ENCODE data around the gene KBTBD3. TPM values are rescaled to one million over a fixed set of nuclear protein-coding genes. Genes with fewer than 3 reads are reported as not detected.

Gene KBTBD3, protein sequence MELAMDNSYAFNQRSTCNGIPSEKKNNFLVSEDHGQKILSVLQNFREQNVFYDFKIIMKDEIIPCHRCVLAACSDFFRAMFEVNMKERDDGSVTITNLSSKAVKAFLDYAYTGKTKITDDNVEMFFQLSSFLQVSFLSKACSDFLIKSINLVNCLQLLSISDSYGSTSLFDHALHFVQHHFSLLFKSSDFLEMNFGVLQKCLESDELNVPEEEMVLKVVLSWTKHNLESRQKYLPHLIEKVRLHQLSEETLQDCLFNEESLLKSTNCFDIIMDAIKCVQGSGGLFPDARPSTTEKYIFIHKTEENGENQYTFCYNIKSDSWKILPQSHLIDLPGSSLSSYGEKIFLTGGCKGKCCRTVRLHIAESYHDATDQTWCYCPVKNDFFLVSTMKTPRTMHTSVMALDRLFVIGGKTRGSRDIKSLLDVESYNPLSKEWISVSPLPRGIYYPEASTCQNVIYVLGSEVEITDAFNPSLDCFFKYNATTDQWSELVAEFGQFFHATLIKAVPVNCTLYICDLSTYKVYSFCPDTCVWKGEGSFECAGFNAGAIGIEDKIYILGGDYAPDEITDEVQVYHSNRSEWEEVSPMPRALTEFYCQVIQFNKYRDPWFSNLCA
- polyA plus RNA-seq = 1 to 10 TPM; 1.4 to 2.0 (median 1.7) TPM

GRCh38 chr11:106076919-106077608 is at the start of gene KBTBD3:
KBTBD3 (minus strand) TSS chr11:106077347; CDS start chr11:106059097, 18,250 bp downstream.
- H3K27ac ChIP-seq (ENCODE audit: low read depth, low read length) = peak within 1 kb of the TSS; percentile 35
- WGBS, 3 donors = 0 to 1% (median 0%) methylated on average over 37 of the region's 37 CpGs

- H3K27ac ChIP-seq (ENCODE audit: low read depth, low read length) = no peak overlapping the region
- WGBS, 3 donors = 53 to 71% (median 60%) methylated on average over 6 of the region's 6 CpGs
Measured at GRCh38 chr11:106121570-106122320, 44.6 kb upstream of the KBTBD3 start.

- 88 to 89% (median 88%) methylated on average over 6 of the region's 6 CpGs for WGBS, 3 donors
- H3K27ac ChIP-seq (ENCODE audit: low read depth, low read length) = no peak overlapping the region
Measured at GRCh38 chr11:106105986-106106385, 28.8 kb upstream of the KBTBD3 start.

DNA sequence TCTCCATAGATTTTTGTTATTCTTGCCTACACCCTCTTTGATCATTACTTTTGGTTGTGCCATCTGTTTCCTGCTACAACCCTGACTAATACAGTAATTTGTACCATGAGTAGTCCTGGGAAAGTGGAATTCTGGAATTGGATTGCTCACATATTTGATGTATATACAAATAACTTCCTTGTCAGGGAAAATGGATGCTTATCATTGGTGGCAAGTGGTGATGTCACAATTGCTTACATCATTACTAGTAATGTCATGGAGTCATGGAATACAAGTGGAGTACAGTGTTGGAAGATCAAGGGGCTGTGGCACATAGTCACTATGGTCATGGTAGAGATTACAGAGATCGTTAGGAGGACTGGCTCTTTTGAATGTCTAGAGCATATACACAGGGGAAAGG is 24.7 kb upstream of the KBTBD3 start:
- H3K27ac ChIP-seq (ENCODE audit: low read depth, low read length) = no peak overlapping the region
- 89 to 95% (median 94%) methylated on average over 1 of the region's 1 CpG for WGBS, 3 donors

DNA sequence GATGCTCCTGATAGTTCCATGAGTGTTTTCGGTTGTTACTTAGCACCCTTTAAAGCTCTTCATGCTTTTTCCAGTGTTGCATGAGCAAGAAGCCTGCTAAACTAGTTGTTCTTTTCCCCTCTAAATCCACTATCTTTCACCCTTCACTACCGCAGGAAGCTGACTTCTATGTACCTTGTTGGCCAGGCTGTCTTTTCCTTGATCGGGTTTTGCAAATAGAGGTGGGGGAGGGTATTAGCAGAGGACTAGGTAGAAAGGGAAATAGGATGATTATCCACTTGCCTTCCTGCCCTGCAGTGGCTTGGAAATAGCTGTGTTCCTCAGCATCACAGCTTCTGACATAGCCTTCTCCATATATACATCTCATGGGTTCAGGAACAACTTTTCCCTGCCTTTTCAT is 24.2 kb upstream of the KBTBD3 start:
- no peak overlapping the region for H3K27ac ChIP-seq (ENCODE audit: low read depth, low read length)
- 57 to 86% (median 85%) methylated on average over 3 of the region's 3 CpGs for WGBS, 3 donors

DNA sequence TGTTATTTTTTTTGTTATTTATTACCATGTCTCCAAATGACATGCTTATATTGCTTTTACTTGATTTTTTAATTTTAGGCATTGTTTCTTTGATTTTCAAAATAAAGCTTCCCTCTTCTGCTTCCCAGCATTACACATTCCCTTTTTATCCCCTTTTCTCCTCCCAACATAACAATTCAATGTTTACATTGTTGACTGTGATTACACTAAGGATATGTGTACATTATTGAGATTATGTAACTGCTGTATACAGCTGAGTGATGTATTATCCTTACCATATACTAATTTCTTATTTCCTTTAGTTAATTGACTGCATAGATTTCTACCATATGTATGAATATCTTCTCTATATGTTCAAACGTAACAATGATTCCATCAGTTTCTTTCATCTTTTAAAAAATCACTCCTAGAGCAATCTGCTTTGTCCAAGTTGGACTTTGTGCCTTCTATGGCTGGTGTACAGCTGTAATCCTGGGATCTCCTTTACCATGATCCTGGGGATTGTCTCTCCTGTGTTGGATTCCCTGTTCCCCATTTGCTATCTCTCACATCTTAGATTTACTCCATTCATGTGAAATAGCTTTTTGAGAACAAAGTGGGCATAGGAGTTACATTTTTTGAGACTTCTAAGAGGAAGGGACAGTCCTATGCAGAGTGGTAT is 21.9 kb upstream of the KBTBD3 start:
- 93 to 94% (median 93%) methylated on average over 1 of the region's 1 CpG for WGBS, 3 donors
- H3K27ac ChIP-seq (ENCODE audit: low read depth, low read length) = no peak overlapping the region

- WGBS, 3 donors = 88 to 95% (median 95%) methylated on average over 1 of the region's 1 CpG
Measured at GRCh38 chr11:106092446-106092845, 15.3 kb upstream of the KBTBD3 start.

DNA sequence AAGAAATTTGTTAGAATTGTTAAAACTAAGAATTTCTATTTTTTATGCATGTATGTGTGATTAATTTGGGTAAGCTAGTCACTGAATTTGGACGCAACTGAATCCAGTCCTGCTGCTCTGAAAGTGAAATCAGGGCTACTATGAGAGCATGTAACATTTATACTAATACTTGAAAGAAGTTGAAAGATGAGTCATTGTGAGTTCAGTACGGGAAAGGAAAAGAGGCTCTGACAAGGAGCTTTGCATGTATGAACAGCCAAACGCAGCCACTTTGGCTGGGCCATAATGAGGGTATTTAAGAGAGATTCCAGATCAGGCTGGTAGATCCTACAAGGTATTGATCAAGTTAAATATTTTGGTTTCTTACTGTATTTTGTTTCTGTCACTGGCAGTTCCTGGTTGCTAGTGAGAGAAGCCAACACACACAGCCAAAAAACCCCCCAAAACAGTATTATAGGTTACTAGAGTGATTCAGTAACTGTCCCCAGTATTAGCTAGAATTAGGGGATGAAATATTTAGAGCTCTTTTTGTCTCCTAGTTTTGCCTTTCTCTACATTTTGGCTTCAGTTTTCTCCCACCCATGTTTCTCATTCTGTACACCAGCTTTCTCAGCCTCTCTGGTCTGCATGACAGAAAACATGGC is 14.5 kb upstream of the KBTBD3 start:
- H3K27ac ChIP-seq (ENCODE audit: low read depth, low read length) = no peak overlapping the region
- WGBS, 3 donors = 78 to 91% (median 80%) methylated on average over 3 of the region's 3 CpGs

More at GRCh38 chr11:106092446-106092845, 15.3 kb upstream of the KBTBD3 start:
- H3K27ac ChIP-seq (ENCODE audit: low read depth, low read length) = no peak overlapping the region

DNA sequence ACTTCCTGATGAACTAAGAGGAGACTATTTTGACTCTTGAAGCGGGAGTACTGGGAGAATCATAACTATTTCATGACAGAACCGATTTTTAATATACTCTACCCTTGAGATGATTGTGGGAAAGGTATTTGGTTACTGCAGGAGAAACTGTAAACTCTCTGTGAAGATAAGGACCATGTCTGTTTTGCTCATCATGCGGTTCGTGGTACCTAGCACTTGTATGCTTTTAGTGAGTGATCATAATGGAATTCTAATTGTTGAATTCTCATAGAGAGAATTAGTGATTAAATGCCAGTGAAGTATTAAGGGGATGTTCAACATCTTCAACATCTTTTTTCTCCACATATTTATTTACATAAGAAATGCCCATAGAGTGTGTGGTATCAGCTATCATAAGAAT is 11.7 kb upstream of the KBTBD3 start:
- H3K27ac ChIP-seq (ENCODE audit: low read depth, low read length) = no peak overlapping the region
- 74 to 91% (median 90%) methylated on average over 4 of the region's 4 CpGs for WGBS, 3 donors

DNA sequence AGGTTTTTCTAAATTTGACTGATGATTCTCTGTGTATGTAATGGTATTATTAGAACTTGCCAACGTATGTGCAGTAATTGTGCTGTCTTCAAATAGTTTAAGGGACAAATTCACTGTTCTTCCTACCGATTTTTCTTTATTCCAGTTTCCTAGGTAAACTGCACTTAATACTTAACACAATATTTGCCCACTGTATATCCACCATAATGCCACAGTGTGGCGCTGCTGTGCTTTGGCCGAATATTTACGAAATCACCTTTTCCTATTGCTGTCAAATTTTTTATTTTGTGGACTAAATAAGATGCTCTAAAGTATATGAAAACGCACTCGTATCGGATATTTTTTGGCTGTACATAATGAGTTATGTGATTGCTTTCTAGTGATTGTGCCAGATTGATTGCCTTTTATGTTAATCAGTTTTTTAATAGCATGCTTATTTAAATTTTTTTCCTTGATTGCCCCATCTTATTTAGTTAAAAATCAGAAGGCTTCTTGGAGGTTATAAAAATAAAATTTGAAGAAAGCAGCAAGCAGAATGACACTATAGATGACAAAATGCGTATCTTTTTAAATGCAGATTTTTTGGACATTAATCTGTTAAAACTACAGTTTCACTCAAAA is 10.8 kb upstream of the KBTBD3 start:
- no peak overlapping the region for H3K27ac ChIP-seq (ENCODE audit: low read depth, low read length)
- WGBS, 3 donors = 26 to 38% (median 35%) methylated on average over 9 of the region's 9 CpGs

GRCh38 chr11:106086850-106087249 is 9.7 kb upstream of the KBTBD3 start:
- H3K27ac ChIP-seq (ENCODE audit: low read depth, low read length) = no peak overlapping the region
- WGBS, 3 donors = 38 to 67% (median 66%) methylated on average over 2 of the region's 2 CpGs

- WGBS, 3 donors = 95 to 100% (median 96%) methylated on average over 1 of the region's 1 CpG
- no peak overlapping the region for H3K27ac ChIP-seq (ENCODE audit: low read depth, low read length)
Measured at GRCh38 chr11:106086135-106086534, 9.0 kb upstream of the KBTBD3 start.

- H3K27ac ChIP-seq (ENCODE audit: low read depth, low read length) = no peak overlapping the region
Measured at GRCh38 chr11:106082096-106082495, 4.9 kb upstream of the KBTBD3 start.

GRCh38 chr11:106077609-106078455 is 685 bp upstream of the KBTBD3 start, which contains the start of gene AASDHPPT:
AASDHPPT (plus strand) TSS chr11:106077662; CDS start chr11:106077711, 49 bp downstream.
- peak within 1 kb of the TSS; percentile 35 for H3K27ac ChIP-seq (ENCODE audit: low read depth, low read length)
- 0 to 1% (median 0%) methylated on average over 55 of the region's 55 CpGs for WGBS, 3 donors

DNA sequence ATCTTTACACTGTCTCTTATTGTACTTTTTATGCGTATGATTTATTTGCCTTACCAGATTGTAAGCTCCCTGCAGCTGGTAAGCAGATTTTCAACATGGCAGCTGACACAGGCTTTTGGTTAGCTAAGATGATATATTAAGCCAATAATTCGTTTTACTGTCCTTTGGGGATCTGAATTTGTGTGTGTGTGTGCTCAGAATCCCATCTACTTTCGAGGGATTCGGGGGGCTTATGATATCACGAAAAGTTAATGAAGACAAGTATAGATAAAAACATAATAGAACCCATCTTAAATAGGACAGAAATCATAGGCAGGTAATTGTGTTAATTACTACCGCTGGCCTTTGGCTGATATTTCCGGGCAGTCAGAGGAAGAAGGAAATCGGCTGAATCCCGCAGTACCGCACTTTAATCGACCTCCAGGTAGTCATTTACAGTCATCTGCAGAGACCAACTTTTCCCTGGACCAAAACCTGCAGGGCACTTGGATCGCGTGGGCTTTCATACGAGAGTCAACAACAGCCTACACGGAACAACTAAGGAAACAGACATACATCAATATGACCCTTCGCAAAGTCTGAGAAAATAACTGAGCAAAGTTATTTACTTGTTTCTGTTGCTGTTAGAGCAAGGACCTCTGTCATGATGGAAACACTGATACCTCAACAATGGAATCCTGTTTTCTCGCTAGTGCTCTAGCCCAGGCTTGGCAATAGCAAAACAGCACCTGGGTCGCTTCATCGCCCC is 802 bp downstream of the KBTBD3 start:
- H3K27ac ChIP-seq (ENCODE audit: low read depth, low read length) = no peak overlapping the region
- WGBS, 3 donors = 7 to 15% (median 12%) methylated on average over 19 of the region's 19 CpGs

GRCh38 chr11:106072804-106073203 is 4.3 kb downstream of the KBTBD3 start:
- no peak overlapping the region for H3K27ac ChIP-seq (ENCODE audit: low read depth, low read length)
- WGBS, 3 donors = 82 to 93% (median 90%) methylated on average over 1 of the region's 1 CpG

All from adipose tissue (tissue), 3 donors.